Breast epithelium (tissue), 4 donors: ENCODE data around the gene TTBK1. TPM values are rescaled to one million over a fixed set of nuclear protein-coding genes. Genes with fewer than 3 reads are reported as not detected.

Source experiments
- DNase-seq, 2 donors: peaks; one replicate each; pipeline ENCODE4 v3.0.0-alpha.2; 2019; ENCODE audit warnings: low spot score in 2 of 2
- H3K27ac ChIP-seq, 2 donors: fragments of 200-600 bp; sonication (generic) in 1 of 2; one replicate each; pipeline ENCODE4 v1.5.1; 2016 to 2019; ENCODE audit warnings: mild to moderate bottlenecking in 1 of 2
- H3K27me3 ChIP-seq, 2 donors: fragments of 200-600 bp; sonication (generic) in 1 of 2; one replicate each; pipeline versions ENCODE4 v1.5.1 to v1.6.0; 2017 to 2019; ENCODE audit warnings: control low read depth in 1 of 2, mild to moderate bottlenecking in 1 of 2
- H3K36me3 ChIP-seq: fragments of 200-600 bp; one replicate; pipeline ENCODE4 v1.5.1; 2019
- H3K4me1 ChIP-seq, 2 donors: fragments of 200-600 bp; sonication (generic); one replicate each; pipeline ENCODE4 v1.5.1; 2016 to 2019; ENCODE audit warnings: control low read depth in 1 of 2
- H3K4me3 ChIP-seq, 3 donors: fragments of 200-600 bp; sonication (generic); 1 replicate in 2 of 3; 2 replicates in 1 of 3; pipeline ENCODE4 v1.5.1; 2016 to 2019; ENCODE audit warnings: mild to moderate bottlenecking in 3 of 3, moderate library complexity in 2 of 3
- H3K9me3 ChIP-seq, 2 donors: fragments of 200-600 bp; sonication (generic) in 1 of 2; one replicate each; pipeline ENCODE4 v1.5.1; 2016 to 2019; ENCODE audit warnings: control low read depth in 1 of 2
- CTCF ChIP-seq, 3 donors: fragments of 450-650 bp; IDR thresholded peaks; one replicate each; pipeline ENCODE4 v1.5.1; 2016 to 2017; ENCODE audit warnings: antibody characterized with exemption in 3 of 3, mild to moderate bottlenecking in 3 of 3, moderate library complexity in 3 of 3
- POLR2A ChIP-seq: fragments of 450-650 bp; IDR thresholded peaks from one replicate; pipeline ENCODE4 v1.6.1; 2016; ENCODE audit warnings: antibody characterized with exemption, mild to moderate bottlenecking, moderate library complexity
- POLR2AphosphoS5 ChIP-seq, 3 donors: sonication (generic); formaldehyde crosslinking; IDR thresholded peaks; one replicate each; pipeline ENCODE4 v1.6.1; 2017; ENCODE audit warnings: antibody characterized with exemption in 3 of 3
- intact Hi-C: fragments of 100-400 bp; cut with DNase I; formaldehyde crosslinking; loops from one replicate; pipeline ENCODE4 v1.15.1; 2023; ENCODE audit warnings: low total_unique reads
- total RNA-seq, 3 donors: library from RNA; depleted of rRNA; stranded (reverse); fragments of >200 nt; gene quantifications; one replicate each; pipeline ENCODE4 v1.1.0, GENCODE V29; 2016

TTBK1 gene
- total RNA-seq, 3 donors from 2014 or later = under 0.01 TPM; not detected in 2

- H3K4me1 ChIP-seq = no peaks in the 10 kb centered on the region
- H3K9me3 ChIP-seq = no peaks in the 10 kb centered on the region
- DNase-seq = no peak
- intact Hi-C loops = no loop called here
- H3K27me3 ChIP-seq = no peaks in the 10 kb centered on the region
- H3K27ac ChIP-seq = no peak overlapping the region
- H3K36me3 ChIP-seq = no peaks in the 10 kb centered on the region
- no peak overlapping the region for H3K4me3 ChIP-seq
- TF ChIP-seq CTCF (IDR thresholded peaks at IDR 0.05) (no peak), POLR2A (no peak), POLR2AphosphoS5 (IDR thresholded peaks at IDR 0.05) (no peak)
These were observed 12.2 kb upstream of the TTBK1 start for GRCh38 chr6:43231053-43231452.

DNA sequence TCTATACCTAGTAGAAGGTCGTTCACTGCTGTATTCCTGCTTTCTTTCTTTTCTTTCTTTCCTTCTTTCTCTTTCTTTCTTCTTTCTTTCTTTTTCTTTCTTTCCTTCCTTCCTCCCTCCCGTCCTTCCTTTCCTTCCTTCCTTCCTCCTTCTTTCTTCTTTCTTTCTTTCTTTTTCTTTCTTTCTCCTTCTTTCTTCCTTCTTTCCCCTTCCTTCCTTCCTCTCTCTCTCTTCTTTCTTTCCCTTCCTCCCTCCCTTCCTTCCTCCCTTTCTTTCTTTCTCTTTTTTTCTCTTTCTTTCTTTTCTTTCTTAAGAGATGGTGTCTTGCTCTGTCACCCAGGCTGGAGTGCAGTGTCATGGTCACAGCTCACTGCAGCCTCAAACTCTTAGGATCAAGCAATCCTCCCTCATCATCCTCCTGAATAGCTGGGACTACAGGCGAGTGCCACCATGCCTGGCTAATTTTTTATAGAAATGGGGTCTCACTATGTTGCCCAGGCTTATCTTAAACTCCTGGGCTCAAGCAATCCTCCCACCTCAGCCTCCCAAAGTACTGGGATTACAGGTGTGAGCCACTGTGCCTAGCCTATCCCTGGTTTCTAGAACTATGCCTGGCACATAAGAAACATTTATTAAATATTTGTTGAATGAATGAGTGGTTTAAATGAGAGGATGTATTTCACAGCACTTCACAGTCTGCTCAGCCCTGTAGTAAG lies 11.4 kb upstream of the TTBK1 start:
- Histone ChIP-seq H3K4me3 (no peak overlapping the region), H3K27me3 (no peaks in the 10 kb centered on the region), H3K4me1 (no peaks in the 10 kb centered on the region), H3K27ac (no peak overlapping the region), H3K36me3 (no peaks in the 10 kb centered on the region), H3K9me3 (no peaks in the 10 kb centered on the region)
- intact Hi-C loops = no loop called here
- TF ChIP-seq POLR2AphosphoS5 (IDR thresholded peaks at IDR 0.05) (no peak), CTCF (IDR thresholded peaks at IDR 0.05) (no peak), POLR2A (no peak)
- no peak for DNase-seq

DNA sequence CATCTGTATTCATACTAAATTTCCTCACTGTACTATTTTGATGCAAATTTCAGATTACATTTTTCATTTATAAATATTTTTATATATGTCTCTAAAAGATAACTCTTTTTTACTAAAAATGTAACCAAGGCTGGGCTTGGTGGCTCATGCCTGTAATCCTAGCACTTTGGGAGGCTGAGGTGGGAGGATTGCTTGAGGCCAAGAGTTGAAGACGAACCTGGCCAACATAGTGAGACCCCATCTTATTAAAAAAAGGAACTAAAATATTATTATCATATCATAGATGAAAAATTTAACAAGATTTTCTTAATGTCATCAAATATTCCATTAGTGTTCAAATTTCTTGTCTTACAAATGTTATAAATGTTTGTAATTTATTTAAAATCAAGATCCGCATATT lies 7.4 kb upstream of the TTBK1 start:
- Histone ChIP-seq H3K36me3 (no peaks in the 10 kb centered on the region), H3K27me3 (peaks cover 0 to 4% of the 10 kb centered on the region in 2 donors), H3K27ac (no peak overlapping the region), H3K9me3 (no peaks in the 10 kb centered on the region), H3K4me3 (no peak overlapping the region), H3K4me1 (no peaks in the 10 kb centered on the region)
- DNase-seq = no peak
- intact Hi-C loops = no loop called here
- TF ChIP-seq POLR2A = no peak
- no peak for TF ChIP-seq CTCF (IDR thresholded peaks at IDR 0.05)
- TF ChIP-seq POLR2AphosphoS5 (IDR thresholded peaks at IDR 0.05) = no peak

- Histone ChIP-seq H3K9me3 (no peaks in the 10 kb centered on the region), H3K4me1 (no peaks in the 10 kb centered on the region), H3K36me3 (no peaks in the 10 kb centered on the region), H3K27ac (no peak overlapping the region), H3K4me3 (no peak overlapping the region), H3K27me3 (peaks cover 0 to 33% of the 10 kb centered on the region in 2 donors)
- no peak for DNase-seq
- intact Hi-C loops = no loop called here
- no peak for TF ChIP-seq POLR2AphosphoS5 (IDR thresholded peaks at IDR 0.05)
- TF ChIP-seq CTCF (IDR thresholded peaks at IDR 0.05) = no peak
- TF ChIP-seq POLR2A = no peak
These were observed 4.2 kb upstream of the TTBK1 start for GRCh38 chr6:43239054-43239453.

GRCh38 chr6:43240950-43241349 lies 2.3 kb upstream of the TTBK1 start:
- H3K36me3 ChIP-seq = no peaks in the 10 kb centered on the region
- intact Hi-C loops = no loop called here
- no peak for DNase-seq
- H3K27me3 ChIP-seq = peaks cover 0 to 43% of the 10 kb centered on the region in 2 donors
- H3K27ac ChIP-seq = no peak overlapping the region
- H3K4me1 ChIP-seq = no peaks in the 10 kb centered on the region
- no peaks in the 10 kb centered on the region for H3K9me3 ChIP-seq
- TF ChIP-seq CTCF (IDR thresholded peaks at IDR 0.05) (no peak), POLR2AphosphoS5 (IDR thresholded peaks at IDR 0.05) (no peak), POLR2A (no peak)
- H3K4me3 ChIP-seq = no peak overlapping the region
